Breast epithelium (tissue), 3 donors: ENCODE results near the gene PROM2.

Experiments
- CTCF ChIP-seq, 3 donors: fragments of 450-650 bp; IDR thresholded peaks; one replicate each; pipeline ENCODE4 v1.5.1; 2016 to 2017; ENCODE audit warnings: antibody characterized with exemption in 3 of 3, mild to moderate bottlenecking in 3 of 3, moderate library complexity in 3 of 3
- POLR2A ChIP-seq: fragments of 450-650 bp; IDR thresholded peaks from one replicate; pipeline ENCODE4 v1.6.1; 2016; ENCODE audit warnings: antibody characterized with exemption, mild to moderate bottlenecking, moderate library complexity
- POLR2AphosphoS5 ChIP-seq, 3 donors: sonication (generic); formaldehyde crosslinking; IDR thresholded peaks; one replicate each; pipeline ENCODE4 v1.6.1; 2017; ENCODE audit warnings: antibody characterized with exemption in 3 of 3

GRCh38 chr2:95269036-95269680 is 5.1 kb upstream of the PROM2 start:
- no peak for TF ChIP-seq POLR2AphosphoS5 (IDR thresholded peaks at IDR 0.05)
- TF ChIP-seq CTCF (IDR thresholded peaks at IDR 0.05) = no peak
- no peak for TF ChIP-seq POLR2A
